Adrenal gland (tissue), 5 donors: ENCODE measurements around the gene RASA4B.

ENCODE experiments used
- POLR2A ChIP-seq, 2 donors: fragments of 450-650 bp; IDR thresholded peaks; one replicate each; pipeline ENCODE4 v1.6.1; 2017; ENCODE audit warnings: antibody characterized with exemption in 2 of 2, mild to moderate bottlenecking in 2 of 2, moderate library complexity in 1 of 2
- TF ChIP-seq, protein P1 (sequence below), 6 experiments: fragments of 450-650 bp in 4 of 6; fragments of 200-600 bp in 2 of 6; sonication (generic) in 1 of 6; IDR thresholded peaks; 1 replicate in 5 of 6; 2 replicates in 1 of 6; pipeline versions ENCODE4 v1.5.1 to v1.8.0; 2016 to 2021; ENCODE audit warnings: antibody characterized with exemption in 6 of 6, mild to moderate bottlenecking in 2 of 6, moderate library complexity in 1 of 6
- donor health status: DM: no; HTN: no; CAD: no.

DNA sequence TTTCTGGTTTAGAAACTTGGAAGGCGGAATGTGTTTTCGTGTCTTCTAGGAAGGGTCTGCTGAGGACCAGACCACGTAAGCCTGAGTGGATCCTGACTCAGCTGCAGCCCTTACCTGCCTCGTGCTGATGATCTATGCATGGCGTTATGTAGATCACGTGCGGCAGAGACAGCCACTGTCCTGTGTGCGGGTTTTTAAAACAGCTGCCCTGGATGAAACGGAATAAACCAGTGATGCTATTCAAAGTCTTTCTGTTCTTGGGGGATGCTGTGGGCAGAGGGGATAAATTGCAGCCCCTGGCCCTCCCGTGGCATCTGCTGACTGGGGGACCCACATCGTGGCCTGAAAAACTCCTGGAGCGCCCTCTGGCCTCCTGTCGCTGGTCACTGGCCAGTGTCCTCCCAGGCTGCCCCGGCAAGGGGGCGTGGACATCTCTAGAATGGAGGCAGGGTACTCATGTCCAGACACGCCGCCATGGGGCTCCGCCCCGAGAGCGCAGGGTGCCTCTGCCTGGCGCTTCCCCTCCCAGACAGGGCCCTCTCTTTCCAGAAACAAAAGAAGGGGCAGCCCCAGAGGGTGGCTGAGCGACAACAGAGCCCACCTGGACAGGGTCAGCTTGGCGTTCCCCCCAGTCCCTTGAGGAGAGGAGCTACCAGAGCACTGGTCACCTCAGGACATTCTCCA lies 66.1 kb downstream of the RASA4B start:
- TF ChIP-seq POLR2A (IDR thresholded peaks at IDR 0.05), result no peak
- TF ChIP-seq, protein P1, sequence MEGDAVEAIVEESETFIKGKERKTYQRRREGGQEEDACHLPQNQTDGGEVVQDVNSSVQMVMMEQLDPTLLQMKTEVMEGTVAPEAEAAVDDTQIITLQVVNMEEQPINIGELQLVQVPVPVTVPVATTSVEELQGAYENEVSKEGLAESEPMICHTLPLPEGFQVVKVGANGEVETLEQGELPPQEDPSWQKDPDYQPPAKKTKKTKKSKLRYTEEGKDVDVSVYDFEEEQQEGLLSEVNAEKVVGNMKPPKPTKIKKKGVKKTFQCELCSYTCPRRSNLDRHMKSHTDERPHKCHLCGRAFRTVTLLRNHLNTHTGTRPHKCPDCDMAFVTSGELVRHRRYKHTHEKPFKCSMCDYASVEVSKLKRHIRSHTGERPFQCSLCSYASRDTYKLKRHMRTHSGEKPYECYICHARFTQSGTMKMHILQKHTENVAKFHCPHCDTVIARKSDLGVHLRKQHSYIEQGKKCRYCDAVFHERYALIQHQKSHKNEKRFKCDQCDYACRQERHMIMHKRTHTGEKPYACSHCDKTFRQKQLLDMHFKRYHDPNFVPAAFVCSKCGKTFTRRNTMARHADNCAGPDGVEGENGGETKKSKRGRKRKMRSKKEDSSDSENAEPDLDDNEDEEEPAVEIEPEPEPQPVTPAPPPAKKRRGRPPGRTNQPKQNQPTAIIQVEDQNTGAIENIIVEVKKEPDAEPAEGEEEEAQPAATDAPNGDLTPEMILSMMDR (IDR thresholded peaks at IDR 0.05), result no peak
